Measurements from ENCODE around the gene PNMA1.
A peak's percentile ranks its signal among the peaks of the same experiment; 100 is the strongest.

PNMA1 gene

DNA sequence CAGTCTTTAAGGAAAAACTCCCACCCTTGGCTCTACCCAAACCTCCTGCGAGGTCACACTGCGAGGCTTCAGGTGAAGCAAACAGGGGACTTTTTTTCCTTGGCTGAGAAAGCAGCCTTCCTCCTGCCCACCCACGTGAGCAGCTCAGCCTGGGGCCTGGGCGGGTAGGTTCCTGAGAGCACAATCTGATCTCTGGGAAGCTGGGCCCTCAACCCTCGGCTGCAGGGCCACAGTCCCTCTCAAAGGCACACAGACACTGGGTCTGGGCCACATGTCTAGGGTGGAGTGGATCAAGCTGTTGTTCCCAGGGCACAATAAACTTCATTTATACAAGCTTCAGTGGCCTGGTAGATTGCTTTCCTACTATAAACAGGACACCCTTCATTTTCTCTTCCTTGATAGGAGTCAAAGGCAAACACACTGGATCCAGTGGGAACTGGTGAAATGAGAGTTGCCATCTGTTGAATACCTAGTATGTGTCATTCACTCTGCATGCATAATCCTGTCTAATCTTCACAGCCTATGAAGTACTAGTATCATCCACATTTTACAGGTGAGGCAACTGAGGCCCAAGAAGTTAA lies 41.3 kb upstream of the PNMA1 start:
- no peaks in the 10 kb centered on the region for H3K27me3 ChIP-seq (ENCODE audit: control insufficient read depth in 1 of 2, insufficient read depth in 1 of 2, low read length in 2 of 2)
- H3K23ac ChIP-seq (ENCODE audit: low read length in 2 of 2): peak overlapping the region in 1 of 2 experiments; percentile 48
- H3K18ac ChIP-seq (ENCODE audit: low read depth in 1 of 2, low read length in 2 of 2): peak overlapping the region; percentile 83 to 84
- H2BK12ac ChIP-seq (ENCODE audit: low read length in 2 of 2): peak overlapping the region; percentile 17 to 31
- peaks cover 2 to 10% of the 10 kb centered on the region in 2 experiments for H3K36me3 ChIP-seq (ENCODE audit: control insufficient read depth in 1 of 2, insufficient read depth in 2 of 2, low read depth in 1 of 2, low read length in 2 of 2)
- peak overlapping the region in 1 of 2 experiments; percentile 63 for H3K4me3 ChIP-seq (ENCODE audit: insufficient read depth in 1 of 2, low read depth in 1 of 2, low read length in 2 of 2)
- H4K91ac ChIP-seq (ENCODE audit: low read length): peak overlapping the region; percentile 59
- H3K14ac ChIP-seq (ENCODE audit: low read length in 2 of 2): no peak overlapping the region
- DNase-seq: peak; percentile 59
- H4K8ac ChIP-seq (ENCODE audit: low read length): peak overlapping the region; percentile 19
- H2BK5ac ChIP-seq (ENCODE audit: low read depth, low read length, poor library complexity, severe bottlenecking): peak overlapping the region; percentile 39
- peak overlapping the region; percentile 55 for H2BK15ac ChIP-seq (ENCODE audit: low read depth, poor library complexity, severe bottlenecking)
- no peaks in the 10 kb centered on the region for H3K9me3 ChIP-seq (ENCODE audit: control insufficient read depth, low read length)
- 63% methylated on average over 5 of the region's 5 CpGs for WGBS
- H3K79me1 ChIP-seq (replicated peaks; ENCODE audit: low read length, poor library complexity, severe bottlenecking): no peaks in the 10 kb centered on the region
- H2BK120ac ChIP-seq (ENCODE audit: low read depth, low read length): peak overlapping the region; percentile 4
- no peak overlapping the region for H3K4me2 ChIP-seq (ENCODE audit: low read length, poor library complexity, severe bottlenecking)
- peaks cover 62% of the 10 kb centered on the region for H3K4me1 ChIP-seq (ENCODE audit: control insufficient read depth, insufficient read depth, low read depth, low read length)
- H3K27ac ChIP-seq (ENCODE audit: low read length, poor library complexity, severe bottlenecking): peak overlapping the region; percentile 89
- H2AFZ ChIP-seq (ENCODE audit: low read depth, low read length): no peak overlapping the region
- H3K4ac ChIP-seq (ENCODE audit: low read depth in 1 of 2, low read length in 2 of 2): peak overlapping the region; percentile 60 to 61
- peak overlapping the region; percentile 68 for H2AK5ac ChIP-seq (ENCODE audit: low read length, severe bottlenecking)
- H3K9ac ChIP-seq (ENCODE audit: low read length): peak overlapping the region; percentile 74

DNA sequence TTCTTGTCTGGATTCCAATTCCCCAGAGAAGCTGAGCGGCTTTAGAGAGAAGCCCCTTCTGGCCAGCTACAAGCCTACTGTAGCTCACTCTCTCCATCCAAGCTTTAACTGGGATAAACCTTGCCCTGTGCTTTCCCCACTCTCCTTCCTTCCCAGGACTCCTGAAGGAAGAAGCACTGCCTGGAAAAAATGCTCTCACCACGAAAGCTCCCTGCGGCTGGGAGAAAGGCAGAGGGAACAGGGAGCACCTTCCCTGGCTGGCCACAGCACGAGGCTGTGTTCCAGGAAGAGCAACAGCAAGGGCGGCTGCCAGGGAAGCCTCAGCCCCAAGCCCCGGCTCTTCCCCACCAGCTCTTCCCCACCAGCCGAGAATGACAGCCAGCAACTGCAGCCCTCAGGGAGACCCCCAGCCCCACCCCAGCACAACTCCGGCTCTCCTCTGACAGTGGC lies 40.8 kb upstream of the PNMA1 start:
- H3K4me2 ChIP-seq (ENCODE audit: low read length, poor library complexity, severe bottlenecking): no peak overlapping the region
- peak overlapping the region; percentile 71 for H2BK5ac ChIP-seq (ENCODE audit: low read depth, low read length, poor library complexity, severe bottlenecking)
- no peak overlapping the region for H2AFZ ChIP-seq (ENCODE audit: low read depth, low read length)
- H4K91ac ChIP-seq (ENCODE audit: low read length): peak overlapping the region; percentile 14
- H3K36me3 ChIP-seq (ENCODE audit: control insufficient read depth in 1 of 2, insufficient read depth in 2 of 2, low read depth in 1 of 2, low read length in 2 of 2): peaks cover 3 to 10% of the 10 kb centered on the region in 2 experiments
- H3K27ac ChIP-seq (ENCODE audit: low read length, poor library complexity, severe bottlenecking): peak overlapping the region; percentile 89
- H2AK5ac ChIP-seq (ENCODE audit: low read length, severe bottlenecking): peak overlapping the region; percentile 94
- no peaks in the 10 kb centered on the region for H3K79me1 ChIP-seq (replicated peaks; ENCODE audit: low read length, poor library complexity, severe bottlenecking)
- peak overlapping the region; percentile 21 to 49 for H2BK12ac ChIP-seq (ENCODE audit: low read length in 2 of 2)
- H2BK120ac ChIP-seq (ENCODE audit: low read depth, low read length): peak overlapping the region; percentile 4
- 50% methylated on average over 8 of the region's 8 CpGs for WGBS
- H2BK15ac ChIP-seq (ENCODE audit: low read depth, poor library complexity, severe bottlenecking): no peak overlapping the region
- H3K9ac ChIP-seq (ENCODE audit: low read length): peak overlapping the region; percentile 74
- H3K4me3 ChIP-seq (ENCODE audit: insufficient read depth in 1 of 2, low read depth in 1 of 2, low read length in 2 of 2): peak overlapping the region in 1 of 2 experiments; percentile 63
- peaks cover 68% of the 10 kb centered on the region for H3K4me1 ChIP-seq (ENCODE audit: control insufficient read depth, insufficient read depth, low read depth, low read length)
- H3K4ac ChIP-seq (ENCODE audit: low read depth in 1 of 2, low read length in 2 of 2): peak overlapping the region; percentile 76 to 87
- H3K23ac ChIP-seq (ENCODE audit: low read length in 2 of 2): no peak overlapping the region
- peak overlapping the region; percentile 10 for H4K8ac ChIP-seq (ENCODE audit: low read length)
- H3K14ac ChIP-seq (ENCODE audit: low read length in 2 of 2): no peak overlapping the region
- H3K18ac ChIP-seq (ENCODE audit: low read depth in 1 of 2, low read length in 2 of 2): peak overlapping the region; percentile 44 to 83
- DNase-seq: peak; percentile 88
- H3K9me3 ChIP-seq (ENCODE audit: control insufficient read depth, low read length): no peaks in the 10 kb centered on the region
- H3K27me3 ChIP-seq (ENCODE audit: control insufficient read depth in 1 of 2, insufficient read depth in 1 of 2, low read length in 2 of 2): no peaks in the 10 kb centered on the region

DNA sequence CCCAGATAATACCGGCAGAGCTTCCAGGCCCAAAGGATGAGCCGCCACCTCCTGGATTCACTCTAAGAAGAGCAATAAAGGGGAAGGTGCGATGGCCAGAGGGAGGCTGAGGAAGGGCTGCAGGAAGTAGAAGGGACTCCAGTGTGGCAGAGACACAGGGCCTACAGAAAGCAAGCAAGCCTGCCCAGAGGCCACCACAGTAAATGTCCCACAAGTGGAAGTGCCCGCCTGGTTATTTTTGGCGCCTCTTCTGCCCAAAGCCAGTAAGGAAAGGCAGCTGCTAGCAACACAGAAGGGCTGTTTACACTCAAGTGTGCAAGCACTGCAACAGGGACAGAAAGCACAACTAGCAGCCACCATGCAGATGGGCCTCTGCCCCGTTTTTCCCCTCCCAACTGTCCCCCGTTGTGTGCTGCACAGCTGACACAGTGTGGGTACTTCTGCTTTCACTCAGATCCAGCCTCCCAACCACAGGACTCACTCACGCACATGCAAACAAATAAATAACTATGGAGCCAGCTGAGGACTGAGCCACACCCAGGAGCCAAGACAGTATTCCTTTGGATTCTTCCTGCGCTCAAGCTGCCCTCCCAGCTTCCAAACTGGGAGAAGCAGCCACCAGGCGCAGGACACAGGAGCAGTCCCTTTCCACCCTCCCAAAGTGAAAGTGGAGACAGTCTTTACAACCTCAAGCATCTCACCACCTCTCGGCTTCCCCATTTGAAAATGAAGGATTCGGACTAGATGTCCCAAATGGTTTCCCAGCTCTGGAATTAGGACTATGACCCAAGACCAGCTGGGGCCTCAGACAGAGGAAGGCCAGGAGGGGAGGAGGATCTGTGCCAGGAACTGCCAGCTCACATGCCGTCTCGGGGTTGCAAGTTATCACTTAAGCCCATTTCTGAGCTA lies 40.0 kb upstream of the PNMA1 start:
- Histone ChIP-seq H2BK120ac (ENCODE audit: low read depth, low read length) (peak overlapping the region; percentile 4), H3K9me3 (ENCODE audit: control insufficient read depth, low read length) (no peaks in the 10 kb centered on the region), H4K8ac (ENCODE audit: low read length) (peak overlapping the region; percentile 29), H3K79me1 (replicated peaks; ENCODE audit: low read length, poor library complexity, severe bottlenecking) (no peaks in the 10 kb centered on the region), H3K4me2 (ENCODE audit: low read length, poor library complexity, severe bottlenecking) (peak overlapping the region; percentile 5), H3K4ac (ENCODE audit: low read depth in 1 of 2, low read length in 2 of 2) (peak overlapping the region; percentile 48 to 87), H2BK12ac (ENCODE audit: low read length in 2 of 2) (peak overlapping the region; percentile 49 to 93), H3K4me1 (ENCODE audit: control insufficient read depth, insufficient read depth, low read depth, low read length) (peaks cover 72% of the 10 kb centered on the region), H2BK5ac (ENCODE audit: low read depth, low read length, poor library complexity, severe bottlenecking) (peak overlapping the region; percentile 71), H3K36me3 (ENCODE audit: control insufficient read depth in 1 of 2, insufficient read depth in 2 of 2, low read depth in 1 of 2, low read length in 2 of 2) (peaks cover 3 to 10% of the 10 kb centered on the region in 2 experiments), H2BK15ac (ENCODE audit: low read depth, poor library complexity, severe bottlenecking) (peak overlapping the region; percentile 62), H3K9ac (ENCODE audit: low read length) (peak overlapping the region; percentile 74), H3K23ac (ENCODE audit: low read length in 2 of 2) (no peak overlapping the region), H4K91ac (ENCODE audit: low read length) (peak overlapping the region; percentile 57), H3K4me3 (ENCODE audit: insufficient read depth in 1 of 2, low read depth in 1 of 2, low read length in 2 of 2) (peak overlapping the region in 1 of 2 experiments; percentile 63), H3K18ac (ENCODE audit: low read depth in 1 of 2, low read length in 2 of 2) (peak overlapping the region; percentile 80 to 83), H2AK5ac (ENCODE audit: low read length, severe bottlenecking) (peak overlapping the region; percentile 94), H2AFZ (ENCODE audit: low read depth, low read length) (no peak overlapping the region), H3K27me3 (ENCODE audit: control insufficient read depth in 1 of 2, insufficient read depth in 1 of 2, low read length in 2 of 2) (no peaks in the 10 kb centered on the region), H3K14ac (ENCODE audit: low read length in 2 of 2) (peak overlapping the region in 1 of 2 experiments; percentile 45), H3K27ac (ENCODE audit: low read length, poor library complexity, severe bottlenecking) (peak overlapping the region; percentile 89)
- 55% methylated on average over 14 of the region's 14 CpGs for WGBS
- peak; percentile 89 for DNase-seq

Data from mesenchymal stem cell (in vitro differentiated cells and primary cell).